Karpas-422 (cell line): ENCODE measurements around the gene SPRR2F. TPM values are rescaled to one million over a fixed set of nuclear protein-coding genes. Genes with fewer than 3 reads are reported as not detected.

Experiments used
- DNase-seq: peaks from one replicate; pipeline ENCODE4 v3.0.0-alpha.2; 2015
- H2AFZ ChIP-seq: fragments of 200-600 bp; sonication (generic); 2 replicates; pipeline ENCODE4 v1.6.1; 2014; ENCODE audit warnings: antibody characterized with exemption, low read length, mixed read lengths
- H3K27ac ChIP-seq: fragments of 200-600 bp; sonication (generic); 2 replicates; pipeline ENCODE4 v1.5.1; 2014; ENCODE audit warnings: mild to moderate bottlenecking, low read length, moderate library complexity
- H3K27me3 ChIP-seq: fragments of 200-600 bp; sonication (generic); 2 replicates; pipeline ENCODE4 v1.6.1; 2014; ENCODE audit warnings: low read length, mixed read lengths
- H3K36me3 ChIP-seq: fragments of 200-600 bp; sonication (generic); 2 replicates; pipeline ENCODE4 v1.6.1; 2014; ENCODE audit warnings: low read length, mixed read lengths; ENCODE audit not compliant: insufficient read depth
- H3K4me1 ChIP-seq: fragments of 200-600 bp; sonication (generic); 2 replicates; pipeline ENCODE4 v1.6.1; 2014; ENCODE audit warnings: mild to moderate bottlenecking, low read length, mixed read lengths
- H3K4me2 ChIP-seq: fragments of 200-600 bp; sonication (generic); 2 replicates; pipeline ENCODE4 v1.6.1; 2014; ENCODE audit warnings: low read length, low read depth, mild to moderate bottlenecking; ENCODE audit not compliant: poor library complexity, severe bottlenecking
- H3K4me3 ChIP-seq: fragments of 200-600 bp; sonication (generic); 2 replicates; pipeline ENCODE4 v1.5.1; 2014; ENCODE audit warnings: mild to moderate bottlenecking, antibody characterized with exemption, low read length, mixed read lengths
- H3K79me2 ChIP-seq: fragments of 200-600 bp; sonication (generic); 2 replicates; pipeline ENCODE4 v1.6.1; 2014; ENCODE audit warnings: mild to moderate bottlenecking, low read length, mixed read lengths
- H3K9ac ChIP-seq: fragments of 200-600 bp; sonication (generic); 2 replicates; pipeline ENCODE4 v1.6.0; 2014; ENCODE audit warnings: low read length
- H3K9me2 ChIP-seq: fragments of 200-600 bp; sonication (generic), shearing (Covaris generic); replicated peaks from 2 replicates; pipeline ENCODE4 v1.6.0; 2014; ENCODE audit warnings: mild to moderate bottlenecking, low read length, moderate library complexity; ENCODE audit not compliant: insufficient read depth
- H3K9me3 ChIP-seq: fragments of 300-700, 200-600 bp; sonication (generic); 2 replicates; pipeline ENCODE4 v1.6.1; 2014; ENCODE audit warnings: low read length, mixed read lengths
- H4K20me1 ChIP-seq: fragments of 200-600 bp; sonication (generic); 2 replicates; pipeline ENCODE4 v1.6.1; 2014; ENCODE audit warnings: mild to moderate bottlenecking, antibody characterized with exemption, low read length, low read depth; ENCODE audit not compliant: insufficient read depth
- total RNA-seq: library from RNA; depleted of rRNA; stranded (reverse); fragments of >200 nt; shearing (Covaris generic); gene quantifications from 2 replicates; pipeline ENCODE4 v1.2.3, GENCODE V29; 2014; ENCODE audit warnings: low replicate concordance

Gene SPRR2F
- total RNA-seq, 1 experiment from 2014 or later: not detected

GRCh38 chr1:153100245-153100644 lies 13.1 kb downstream of the SPRR2F start:
- Histone ChIP-seq H3K27ac (no peak overlapping the region), H3K79me2 (no peaks in the 10 kb centered on the region), H3K4me1 (no peaks in the 10 kb centered on the region), H3K36me3 (no peaks in the 10 kb centered on the region), H3K27me3 (no peaks in the 10 kb centered on the region), H2AFZ (no peak overlapping the region), H4K20me1 (no peaks in the 10 kb centered on the region), H3K4me2 (no peak overlapping the region), H3K9me2 (no peaks in the 10 kb centered on the region), H3K4me3 (no peak overlapping the region), H3K9me3 (no peaks in the 10 kb centered on the region), H3K9ac (no peak overlapping the region)
- DNase-seq: no peak

GRCh38 chr1:153099461-153100045 lies 13.8 kb downstream of the SPRR2F start:
- no peak for DNase-seq
- no peaks in the 10 kb centered on the region for H3K9me2 ChIP-seq

GRCh38 chr1:153095764-153096163 lies 17.6 kb downstream of the SPRR2F start:
- H3K27ac ChIP-seq: no peak overlapping the region
- DNase-seq: no peak

More at GRCh38 chr1:153099461-153100045, 13.8 kb downstream of the SPRR2F start:
- H3K4me1 ChIP-seq: no peaks in the 10 kb centered on the region
- H3K9me3 ChIP-seq: no peaks in the 10 kb centered on the region
- H4K20me1 ChIP-seq: no peaks in the 10 kb centered on the region
- no peak overlapping the region for H3K27ac ChIP-seq
- H3K36me3 ChIP-seq: no peaks in the 10 kb centered on the region
- H3K9ac ChIP-seq: no peak overlapping the region
- no peaks in the 10 kb centered on the region for H3K79me2 ChIP-seq
- H3K4me3 ChIP-seq: no peak overlapping the region
- H3K4me2 ChIP-seq: no peak overlapping the region
- H2AFZ ChIP-seq: no peak overlapping the region
- no peaks in the 10 kb centered on the region for H3K27me3 ChIP-seq

GRCh38 chr1:153094426-153094825 lies 18.9 kb downstream of the SPRR2F start, which contains the start of gene SPRR2E:
Gene SPRR2E, minus strand, starts transcription at chr1:153094526. Its CDS starts 775 bp downstream, at chr1:153093751.
- Histone ChIP-seq H3K27ac (no peak within 1 kb of the TSS), H3K4me2 (no peak within 1 kb of the TSS), H4K20me1 (no peaks in the 10 kb centered on the region), H3K79me2 (no peaks in the 10 kb centered on the region), H3K4me3 (no peak within 1 kb of the TSS), H3K9me3 (no peaks in the 10 kb centered on the region), H3K36me3 (no peaks in the 10 kb centered on the region), H3K9ac (no peak within 1 kb of the TSS), H2AFZ (no peak within 1 kb of the TSS), H3K9me2 (no peaks in the 10 kb centered on the region), H3K27me3 (no peaks in the 10 kb centered on the region), H3K4me1 (no peaks in the 10 kb centered on the region)
- no peak for DNase-seq

More at GRCh38 chr1:153095764-153096163, 17.6 kb downstream of the SPRR2F start:
- H3K27me3 ChIP-seq: no peaks in the 10 kb centered on the region
- no peak overlapping the region for H3K4me3 ChIP-seq
- no peak overlapping the region for H3K4me2 ChIP-seq
- no peaks in the 10 kb centered on the region for H3K4me1 ChIP-seq
- no peaks in the 10 kb centered on the region for H3K36me3 ChIP-seq
- H3K9ac ChIP-seq: no peak overlapping the region
- no peaks in the 10 kb centered on the region for H3K79me2 ChIP-seq
- H2AFZ ChIP-seq: no peak overlapping the region
- no peaks in the 10 kb centered on the region for H3K9me3 ChIP-seq
- H4K20me1 ChIP-seq: no peaks in the 10 kb centered on the region
- no peaks in the 10 kb centered on the region for H3K9me2 ChIP-seq

- no peak overlapping the region for H3K4me3 ChIP-seq
- no peak overlapping the region for H3K9ac ChIP-seq
- no peaks in the 10 kb centered on the region for H3K9me2 ChIP-seq
- no peaks in the 10 kb centered on the region for H4K20me1 ChIP-seq
- H3K9me3 ChIP-seq: no peaks in the 10 kb centered on the region
- H3K4me2 ChIP-seq: no peak overlapping the region
- DNase-seq: no peak
- no peaks in the 10 kb centered on the region for H3K27me3 ChIP-seq
- H2AFZ ChIP-seq: no peak overlapping the region
- H3K79me2 ChIP-seq: no peaks in the 10 kb centered on the region
- H3K36me3 ChIP-seq: no peaks in the 10 kb centered on the region
- no peaks in the 10 kb centered on the region for H3K4me1 ChIP-seq
- no peak overlapping the region for H3K27ac ChIP-seq
These were observed 25.7 kb downstream of the SPRR2F start for GRCh38 chr1:153087652-153088051.

GRCh38 chr1:153081736-153082135 lies 31.6 kb downstream of the SPRR2F start:
- no peaks in the 10 kb centered on the region for H4K20me1 ChIP-seq
- no peaks in the 10 kb centered on the region for H3K9me2 ChIP-seq
- no peak overlapping the region for H3K4me3 ChIP-seq
- no peaks in the 10 kb centered on the region for H3K27me3 ChIP-seq
- H3K4me2 ChIP-seq: no peak overlapping the region
- H3K9ac ChIP-seq: no peak overlapping the region
- no peaks in the 10 kb centered on the region for H3K79me2 ChIP-seq
- H3K36me3 ChIP-seq: no peaks in the 10 kb centered on the region
- no peak overlapping the region for H3K27ac ChIP-seq
- no peak for DNase-seq
- H3K9me3 ChIP-seq: no peaks in the 10 kb centered on the region
- H2AFZ ChIP-seq: no peak overlapping the region
- H3K4me1 ChIP-seq: no peaks in the 10 kb centered on the region

GRCh38 chr1:153072806-153073726 lies 40.2 kb downstream of the SPRR2F start:
- Histone ChIP-seq H3K27ac (no peak overlapping the region), H2AFZ (no peak overlapping the region), H3K36me3 (no peaks in the 10 kb centered on the region)

DNA sequence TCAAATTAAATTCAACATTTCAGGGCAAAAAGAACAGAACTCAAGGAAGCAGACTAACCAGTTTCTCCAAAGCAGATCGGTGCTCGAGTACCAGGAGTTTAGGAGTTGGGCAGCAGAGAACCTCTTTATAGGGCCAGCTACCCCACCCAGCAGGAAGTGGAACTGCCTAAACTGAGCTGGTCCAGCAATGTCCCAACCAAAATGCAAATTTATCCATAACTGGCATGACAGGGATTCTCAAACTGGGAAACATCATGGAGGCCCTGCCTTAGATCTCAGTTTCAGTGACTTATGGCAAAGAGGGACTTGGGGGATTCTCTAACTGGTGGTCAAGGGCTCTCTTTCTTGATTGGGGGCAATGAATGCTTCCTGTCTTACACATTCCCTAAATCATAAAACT lies 41.8 kb downstream of the SPRR2F start, which contains the start of gene SPRR2B:
SPRR2B (minus strand) TSS at position 101 of the 400 bp plus-strand sequence. CDS start 772 bp downstream, outside the sequence.
- Histone ChIP-seq H3K36me3 (no peaks in the 10 kb centered on the region), H3K27me3 (no peaks in the 10 kb centered on the region), H3K27ac (no peak within 1 kb of the TSS), H3K4me1 (no peaks in the 10 kb centered on the region), H3K9me3 (no peaks in the 10 kb centered on the region), H4K20me1 (no peaks in the 10 kb centered on the region), H3K4me2 (no peak within 1 kb of the TSS), H3K79me2 (no peaks in the 10 kb centered on the region), H3K9me2 (no peaks in the 10 kb centered on the region), H3K9ac (no peak within 1 kb of the TSS), H2AFZ (no peak within 1 kb of the TSS), H3K4me3 (no peak within 1 kb of the TSS)
- no peak for DNase-seq

More at GRCh38 chr1:153072806-153073726, 40.2 kb downstream of the SPRR2F start:
- Histone ChIP-seq H3K4me1 (no peaks in the 10 kb centered on the region), H3K9me2 (no peaks in the 10 kb centered on the region), H3K4me3 (no peak overlapping the region), H3K27me3 (no peaks in the 10 kb centered on the region), H3K9me3 (no peaks in the 10 kb centered on the region), H3K4me2 (no peak overlapping the region), H3K9ac (no peak overlapping the region), H4K20me1 (no peaks in the 10 kb centered on the region), H3K79me2 (no peaks in the 10 kb centered on the region)
- no peak for DNase-seq
